Left lung (tissue), 10 donors: Measurements from ENCODE around the gene KLF5. TPM values are rescaled to one million over a fixed set of nuclear protein-coding genes. Genes with fewer than 3 reads are reported as not detected.

ENCODE experiments used
- ATAC-seq: fragments of 200-7000 bp; cut with Tn5 transposase; one replicate; pipeline ENCODE4 v1.9.1; 2020; ENCODE audit warnings: moderate library complexity
- DNase-seq, 4 donors: peaks; one replicate each; pipeline ENCODE4 v3.0.0-alpha.2; 2013 to 2020
- H3K27ac ChIP-seq, 2 donors: fragments of 200-600 bp; sonication (generic) in 1 of 2; one replicate each; pipeline versions ENCODE4 v1.5.0 to v1.8.0; 2020 to 2021
- H3K27me3 ChIP-seq, 2 donors: fragments of 200-600 bp; sonication (generic) in 1 of 2; one replicate each; pipeline versions ENCODE4 v1.5.0 to v1.8.0; 2020 to 2021
- H3K36me3 ChIP-seq, 2 donors: fragments of 200-600 bp; sonication (generic) in 1 of 2; one replicate each; pipeline versions ENCODE4 v1.5.0 to v1.8.0; 2020 to 2021
- H3K4me1 ChIP-seq, 2 donors: fragments of 200-600 bp; one replicate each; pipeline ENCODE4 v1.8.0; 2021
- H3K4me3 ChIP-seq, 2 donors: fragments of 200-600 bp; sonication (generic) in 1 of 2; one replicate each; pipeline versions ENCODE4 v1.5.0 to v1.8.0; 2020 to 2021; ENCODE audit warnings: mild to moderate bottlenecking in 1 of 2
- H3K9me3 ChIP-seq, 2 donors: fragments of 200-600 bp; sonication (generic) in 1 of 2; one replicate each; pipeline versions ENCODE4 v1.5.0 to v1.8.0; 2020 to 2021
- CTCF ChIP-seq, 2 donors: fragments of 200-600 bp; sonication (generic) in 1 of 2; IDR thresholded peaks; one replicate each; pipeline versions ENCODE4 v1.5.0 to v1.8.0; 2021; ENCODE audit warnings: antibody characterized with exemption in 2 of 2
- intact Hi-C, 2 donors: fragments of 100-400 bp; cut with DNase I; formaldehyde crosslinking; loops; one replicate each; pipeline versions ENCODE4 v1.11.2 to v1.14.2; 2022
- polyA plus RNA-seq, 6 donors: library from polyadenylated mRNA; unstranded; fragments of 120-200 nt; gene quantifications; one replicate each; pipeline ENCODE4 v1.2.1, GENCODE V29; 2013; ENCODE audit not compliant: insufficient read length in 6 of 6
- total RNA-seq, 2 donors: library from RNA; stranded (reverse); fragmentation: NEBNext Ultra II Directional; extraction: Animal tissue kit (Norgen Biotek cat#: 25700); gene quantifications; one replicate each; pipeline ENCODE4 v1.2.1, GENCODE V29; 2021
- donor health status: DM: no; HTN: yes; CAD: no.
- donor health status: DM: no; HTN: no; CAD: no.

KLF5 gene
- total and polyA plus RNA-seq, 8 donors = 17.8 to 52.9 (median 23.5) TPM

- Histone ChIP-seq H3K4me3 (no peak overlapping the region), H3K9me3 (no peaks in the 10 kb centered on the region), H3K27me3 (no peaks in the 10 kb centered on the region), H3K36me3 (no peaks in the 10 kb centered on the region), H3K4me1 (no peaks in the 10 kb centered on the region), H3K27ac (no peak overlapping the region)
- TF ChIP-seq CTCF (IDR thresholded peaks at IDR 0.05) = no peak
- ATAC-seq (no peak), DNase-seq (no peak)
- intact Hi-C loops = no loop called here
Measured at GRCh38 chr13:73101351-73102007, 42.7 kb downstream of the KLF5 start.

GRCh38 chr13:73103238-73103637, 44.4 kb downstream of the KLF5 start:
- DNase-seq (no peak), ATAC-seq (no peak)
- Histone ChIP-seq H3K27me3 (no peaks in the 10 kb centered on the region), H3K27ac (no peak overlapping the region), H3K4me1 (no peaks in the 10 kb centered on the region), H3K4me3 (no peak overlapping the region), H3K36me3 (no peaks in the 10 kb centered on the region), H3K9me3 (no peaks in the 10 kb centered on the region)
- intact Hi-C loops = no loop called here
- TF ChIP-seq CTCF (IDR thresholded peaks at IDR 0.05) = no peak

GRCh38 chr13:73106513-73107178, 47.8 kb downstream of the KLF5 start:
- DNase-seq (peak in 1 of 4 donors; percentile 24), ATAC-seq (peak; percentile 23)
- TF ChIP-seq CTCF (IDR thresholded peaks at IDR 0.05) = no peak
- intact Hi-C loops = no loop called here
- H3K36me3 ChIP-seq = no peaks in the 10 kb centered on the region
- no peak overlapping the region for H3K27ac ChIP-seq
- no peaks in the 10 kb centered on the region for H3K4me1 ChIP-seq
- no peaks in the 10 kb centered on the region for H3K27me3 ChIP-seq
- H3K4me3 ChIP-seq = no peak overlapping the region
- no peaks in the 10 kb centered on the region for H3K9me3 ChIP-seq

- no peak for TF ChIP-seq CTCF (IDR thresholded peaks at IDR 0.05)
- no peaks in the 10 kb centered on the region for H3K27me3 ChIP-seq
- DNase-seq = no peak
- no peak overlapping the region for H3K4me3 ChIP-seq
- no peaks in the 10 kb centered on the region for H3K36me3 ChIP-seq
- no peak overlapping the region for H3K27ac ChIP-seq
- intact Hi-C loops = no loop called here
- no peaks in the 10 kb centered on the region for H3K9me3 ChIP-seq
- ATAC-seq = no peak
- no peaks in the 10 kb centered on the region for H3K4me1 ChIP-seq
Measured at GRCh38 chr13:73107481-73107880, 48.7 kb downstream of the KLF5 start.

- Histone ChIP-seq H3K4me3 (no peak overlapping the region), H3K4me1 (no peaks in the 10 kb centered on the region), H3K36me3 (no peaks in the 10 kb centered on the region), H3K27me3 (no peaks in the 10 kb centered on the region), H3K9me3 (no peaks in the 10 kb centered on the region), H3K27ac (no peak overlapping the region)
- DNase-seq (no peak), ATAC-seq (no peak)
- TF ChIP-seq CTCF (IDR thresholded peaks at IDR 0.05) = no peak
- intact Hi-C loops = no loop called here
Measured at GRCh38 chr13:73107970-73108369, 49.2 kb downstream of the KLF5 start.
